B cell (primary cell): ENCODE measurements around the gene CTDSPL. TPM values are rescaled to one million over a fixed set of nuclear protein-coding genes. Genes with fewer than 3 reads are reported as not detected.

Experiments
- ATAC-seq: fragments of 200-7000 bp; cut with Tn5 transposase; one replicate; pipeline ENCODE4 v1.10.0; 2021; ENCODE audit warnings: low read depth, mild to moderate bottlenecking, moderate number of reproducible peaks, moderate library complexity
- CTCF ChIA-PET: fragments of 350-600 bp; sonication (Branson Sonifier 250); formaldehyde crosslinking; loops from one replicate; lab custom pipeline; 2021; ENCODE audit warnings: antibody characterized with exemption, inconsistent platforms; lab: Charles Lee
- POLR2A ChIA-PET: fragments of 350-600 bp; sonication (Branson Sonifier 250); formaldehyde crosslinking; loops from one replicate; lab custom pipeline; 2021; ENCODE audit warnings: antibody characterized with exemption; lab: Charles Lee
- DNase-seq: peaks from one replicate; pipeline ENCODE4 v3.0.0; 2013
- H2AFZ ChIP-seq: 2 replicates; pipeline ENCODE4 v1.6.1; 2012; ENCODE audit warnings: mild to moderate bottlenecking, low read depth, low read length; ENCODE audit not compliant: insufficient read depth, poor library complexity, severe bottlenecking
- H3K27ac ChIP-seq, 2 donors: 1 replicate in 1 of 2; 2 replicates in 1 of 2; pipeline ENCODE4 v1.5.1; 2012 to 2013; ENCODE audit warnings: low read length in 2 of 2, mild to moderate bottlenecking in 2 of 2, moderate library complexity in 1 of 2
- H3K27me3 ChIP-seq, 4 experiments: fragments of 200-600 bp in 1 of 4; sonication (generic) in 1 of 4; replicated peaks in 1 of 4; 1 replicate in 2 of 4; 2 replicates in 2 of 4; pipeline versions ENCODE4 v1.6.1 to v1.7.0; 2013 to 2016; ENCODE audit warnings: low read length in 3 of 4, mild to moderate bottlenecking in 2 of 4, mixed read lengths in 1 of 4, moderate library complexity in 1 of 4; ENCODE audit not compliant: insufficient read depth in 4 of 4, control insufficient read depth in 3 of 4; ENCODE audit errors: control extremely low read depth in 1 of 4
- H3K36me3 ChIP-seq, 2 experiments: replicated peaks in 1 of 2; 1 replicate in 1 of 2; 2 replicates in 1 of 2; pipeline versions ENCODE4 v1.6.1 to v1.7.1; 2013; ENCODE audit warnings: low read length in 1 of 2; ENCODE audit not compliant: insufficient read depth in 2 of 2, control insufficient read depth in 1 of 2; ENCODE audit errors: control extremely low read depth in 1 of 2, extremely low read depth in 1 of 2
- H3K4me1 ChIP-seq, 2 donors: fragments of 200-600 bp in 1 of 2; sonication (generic) in 1 of 2; 1 replicate in 1 of 2; 2 replicates in 1 of 2; pipeline versions ENCODE4 v1.5.1 to v1.6.1; 2013 to 2017; ENCODE audit warnings: low read length in 2 of 2; ENCODE audit not compliant: control insufficient read depth in 2 of 2, insufficient read depth in 2 of 2
- H3K4me2 ChIP-seq: replicated peaks from 2 replicates; pipeline ENCODE3; 2012; ENCODE audit warnings: mild to moderate bottlenecking, low read depth, low read length; ENCODE audit not compliant: poor library complexity, severe bottlenecking
- H3K4me3 ChIP-seq, 5 experiments: fragments of 200-600 bp in 1 of 5; sonication (generic) in 1 of 5; 1 replicate in 3 of 5; 2 replicates in 2 of 5; pipeline versions ENCODE4 v1.5.1 to v1.7.0; 2011 to 2016; ENCODE audit warnings: low read length in 4 of 5, mild to moderate bottlenecking in 4 of 5, low read depth in 2 of 5, control low read depth in 1 of 5, moderate library complexity in 1 of 5; ENCODE audit not compliant: insufficient read depth in 1 of 5; ENCODE audit errors: control extremely low read depth in 1 of 5, extremely low read depth in 1 of 5
- H3K79me2 ChIP-seq: fragments of 200-600 bp; sonication (generic); one replicate; pipeline ENCODE4 v1.6.0; 2016; ENCODE audit warnings: low read length; ENCODE audit not compliant: control insufficient read depth, insufficient read depth
- H3K9ac ChIP-seq: fragments of 200-600 bp; sonication (generic); 2 replicates; pipeline ENCODE4 v1.6.1; 2017; ENCODE audit warnings: mild to moderate bottlenecking, low read length, moderate library complexity
- H3K9me3 ChIP-seq, 3 donors: one replicate each; pipeline versions ENCODE4 v1.6.1 to v1.7.1; 2013; ENCODE audit warnings: low read length in 2 of 3; ENCODE audit not compliant: control insufficient read depth in 2 of 3, insufficient read depth in 1 of 3; ENCODE audit errors: control extremely low read depth in 1 of 3
- H4K20me1 ChIP-seq: 2 replicates; pipeline ENCODE4 v1.6.0; 2012; ENCODE audit warnings: mild to moderate bottlenecking, low read length; ENCODE audit not compliant: insufficient read depth, control insufficient read depth, poor library complexity, severe bottlenecking
- H3K27ac Mint-ChIP-seq: one replicate; pipeline ENCODE4 v1.8.0; 2021; ENCODE audit warnings: mixed read lengths
- H3K27me3 Mint-ChIP-seq: one replicate; pipeline ENCODE4 v1.8.0; 2021; ENCODE audit warnings: mixed read lengths
- H3K4me1 Mint-ChIP-seq: one replicate; pipeline ENCODE4 v1.8.0; 2021; ENCODE audit warnings: mixed read lengths
- H3K4me3 Mint-ChIP-seq: one replicate; pipeline ENCODE4 v1.8.0; 2021; ENCODE audit warnings: mixed read lengths
- H3K9me3 Mint-ChIP-seq: one replicate; pipeline ENCODE4 v1.8.0; 2022; ENCODE audit warnings: mixed read lengths; ENCODE audit not compliant: insufficient read depth
- CTCF ChIP-seq: fragments of 200-600 bp; IDR thresholded peaks from one replicate; pipeline ENCODE4 v1.8.0; 2022; ENCODE audit warnings: antibody characterized with exemption, mild to moderate bottlenecking
- EZH2 ChIP-seq: IDR thresholded peaks from 2 replicates; pipeline ENCODE4 v1.6.1; 2012; ENCODE audit warnings: borderline replicate concordance, low read depth, mild to moderate bottlenecking, moderate library complexity, low read length; ENCODE audit not compliant: insufficient read depth, poor library complexity, severe bottlenecking
- WGBS: methylation state at CpG from one replicate; pipeline ENCODE4 v1.1.5; 2013; ENCODE audit warnings: missing lambda C conversion rate; ENCODE audit not compliant: insufficient coverage; 5-methylcytosine and 5-hydroxymethylcytosine counted together
- intact Hi-C: fragments of 100-400 bp; cut with micrococcal nuclease; formaldehyde crosslinking; loops from one replicate; pipeline ENCODE4 v1.10.0; 2022
- polyA plus RNA-seq: library from polyadenylated mRNA; depleted of rRNA; stranded (reverse); fragments of >200 nt; gene quantifications from 2 replicates; pipeline ENCODE4 v1.2.3, GENCODE V29; 2012
- total RNA-seq, 2 donors: library from RNA; stranded (reverse); fragments of 120-200 nt in 1 of 2; gene quantifications; 1 replicate in 1 of 2; 2 replicates in 1 of 2; pipeline versions ENCODE4 v1.2.3 to v1.2.4, GENCODE V29; 2013 to 2022

CTDSPL gene
- total and polyA plus RNA-seq, 2 donors (not counting 1 experiment from before 2014, with no cell fraction given) = not detected

- H3K4me1 Mint-ChIP-seq = no peaks in the 10 kb centered on the region
- CTCF ChIA-PET = no interaction called here
Measured at GRCh38 chr3:37886395-37886794, 24.7 kb downstream of the CTDSPL start.

GRCh38 chr3:37887062-37887461, 25.4 kb downstream of the CTDSPL start:
- Mint-ChIP-seq H3K9me3 (no peaks in the 10 kb centered on the region), H3K27ac (no peak overlapping the region), H3K4me1 (no peaks in the 10 kb centered on the region), H3K4me3 (no peak overlapping the region), H3K27me3 (peaks cover 26% of the 10 kb centered on the region)
- no peaks in the 10 kb centered on the region for H3K36me3 ChIP-seq
- no peaks in the 10 kb centered on the region for H3K4me1 ChIP-seq
- ChIA-PET POLR2A (no interaction called here), CTCF (no interaction called here)
- no peaks in the 10 kb centered on the region for H3K27me3 ChIP-seq
- intact Hi-C loops = no loop called here
- no peaks in the 10 kb centered on the region for H3K79me2 ChIP-seq
- WGBS = 96% methylated on average over 3 of the region's 3 CpGs
- no peak overlapping the region for H3K9ac ChIP-seq
- TF ChIP-seq EZH2 = no peak
- no peak for TF ChIP-seq CTCF
- H3K4me3 ChIP-seq = no peak overlapping the region
- no peaks in the 10 kb centered on the region for H4K20me1 ChIP-seq
- H2AFZ ChIP-seq = no peak overlapping the region
- ATAC-seq (no peak), DNase-seq (no peak)
- no peaks in the 10 kb centered on the region for H3K9me3 ChIP-seq
- no peak overlapping the region for H3K27ac ChIP-seq
- no peak overlapping the region for H3K4me2 ChIP-seq

More at GRCh38 chr3:37886395-37886794, 24.7 kb downstream of the CTDSPL start:
- H3K79me2 ChIP-seq = no peaks in the 10 kb centered on the region
- Mint-ChIP-seq H3K4me3 (no peak overlapping the region), H3K27ac (no peak overlapping the region), H3K9me3 (no peaks in the 10 kb centered on the region), H3K27me3 (peaks cover 26% of the 10 kb centered on the region)
- no peaks in the 10 kb centered on the region for H3K36me3 ChIP-seq
- no peaks in the 10 kb centered on the region for H4K20me1 ChIP-seq
- no peaks in the 10 kb centered on the region for H3K27me3 ChIP-seq
- H3K9ac ChIP-seq = no peak overlapping the region
- intact Hi-C loops = no loop called here
- H3K4me3 ChIP-seq = no peak overlapping the region
- no peaks in the 10 kb centered on the region for H3K4me1 ChIP-seq
- H2AFZ ChIP-seq = no peak overlapping the region
- no CpG with 5 or more reads among the region's 1 CpG for WGBS
- H3K9me3 ChIP-seq = no peaks in the 10 kb centered on the region
- POLR2A ChIA-PET = no interaction called here
- H3K4me2 ChIP-seq = no peak overlapping the region
- DNase-seq (no peak), ATAC-seq (no peak)
- no peak overlapping the region for H3K27ac ChIP-seq
- no peak for TF ChIP-seq CTCF
- no peak for TF ChIP-seq EZH2
